Adipocyte (in vitro differentiated cells): ENCODE results near the gene FREY1.
A peak's percentile ranks its signal among the peaks of the same experiment; 100 is the strongest.

Experiments used
- DNase-seq: peaks from one replicate; pipeline ENCODE4 v3.0.0-alpha.2; 2015; ENCODE audit warnings: low read depth
- H3K27me3 ChIP-seq: replicated peaks from 2 replicates; pipeline ENCODE4 v1.7.0; 2013; ENCODE audit warnings: mild to moderate bottlenecking, low read length, moderate library complexity; ENCODE audit not compliant: control insufficient read depth, insufficient read depth
- H3K36me3 ChIP-seq: 2 replicates; pipeline ENCODE4 v1.7.0; 2013; ENCODE audit warnings: low read length, mild to moderate bottlenecking, moderate library complexity; ENCODE audit not compliant: control insufficient read depth, insufficient read depth, severe bottlenecking
- H3K4me1 ChIP-seq: 2 replicates; pipeline ENCODE4 v1.7.0; 2013; ENCODE audit warnings: mild to moderate bottlenecking, low read length, moderate library complexity; ENCODE audit not compliant: control insufficient read depth, insufficient read depth
- H3K4me3 ChIP-seq: 2 replicates; pipeline ENCODE4 v1.7.0; 2013; ENCODE audit warnings: mild to moderate bottlenecking, low read length, moderate library complexity
- H3K9ac ChIP-seq: 2 replicates; pipeline ENCODE4 v1.7.0; 2013; ENCODE audit warnings: mild to moderate bottlenecking, low read length, moderate library complexity
- H3K9me3 ChIP-seq: 2 replicates; pipeline ENCODE4 v1.7.0; 2013; ENCODE audit warnings: mild to moderate bottlenecking, low read length, moderate library complexity; ENCODE audit not compliant: control insufficient read depth

FREY1 gene

DNA sequence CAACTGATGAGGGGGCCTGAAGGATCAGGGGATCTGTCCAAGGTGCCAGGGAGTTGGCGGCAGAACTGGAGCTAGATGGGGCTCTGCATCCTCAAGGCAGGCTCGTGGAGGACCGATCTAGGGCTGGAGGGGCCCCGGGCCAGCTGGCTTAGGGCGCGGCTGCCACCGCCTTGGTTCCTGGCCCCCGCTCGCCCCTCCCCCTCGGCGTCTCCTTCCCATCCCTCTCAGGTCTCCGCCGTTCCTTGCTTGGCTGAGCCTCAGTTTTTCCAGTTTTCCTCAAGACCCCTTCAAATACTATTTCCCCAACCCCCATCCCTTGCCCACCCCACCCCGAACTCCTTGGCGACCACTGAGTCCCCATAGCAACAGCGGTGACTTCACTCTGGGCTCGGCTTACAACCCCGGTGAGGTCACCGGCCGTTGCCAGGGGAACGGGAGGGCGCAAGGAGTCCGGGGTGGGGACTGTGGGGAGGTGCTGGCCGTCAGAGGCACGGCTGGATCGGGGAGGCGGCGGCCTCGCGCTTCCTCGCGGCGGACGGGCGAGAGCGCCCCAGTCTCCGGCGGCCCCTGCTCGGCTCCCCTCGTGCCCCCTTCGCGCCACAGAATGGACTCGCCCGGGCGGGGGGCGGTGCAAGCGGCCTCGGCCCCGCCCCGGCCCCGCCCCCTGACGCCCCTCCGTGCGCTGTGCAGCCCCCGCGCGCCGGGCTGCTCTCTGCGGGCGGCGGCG is 7.5 kb downstream of the FREY1 start:
- H3K9ac ChIP-seq = peak overlapping the region; percentile 64

DNA sequence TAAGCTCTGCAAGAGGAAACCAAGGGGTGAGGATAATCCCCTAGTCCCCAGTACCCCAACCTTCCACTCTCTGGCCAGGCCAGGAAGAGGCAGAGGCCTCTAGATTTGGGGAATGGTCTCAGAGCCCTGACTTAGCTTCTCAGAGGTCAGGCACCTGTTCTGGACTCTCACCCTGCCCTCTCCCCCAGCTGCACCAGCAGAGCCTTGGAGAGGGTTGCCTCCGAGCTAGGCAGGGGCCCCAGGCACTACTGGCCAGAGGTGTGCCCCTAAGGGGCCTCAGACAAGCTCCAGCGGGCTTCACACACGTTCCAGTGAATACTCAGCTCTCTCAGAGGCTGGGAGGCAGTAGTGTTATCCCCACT is 8.0 kb downstream of the FREY1 start:
- Histone ChIP-seq H3K4me3 (peak overlapping the region; percentile 75), H3K9me3 (no peaks in the 10 kb centered on the region), H3K36me3 (no peaks in the 10 kb centered on the region), H3K27me3 (peaks cover 16% of the 10 kb centered on the region), H3K4me1 (peaks cover 11% of the 10 kb centered on the region), H3K9ac (no peak overlapping the region)
- DNase-seq = no peak

More for the DNA sequence above, 7.5 kb downstream of the FREY1 start:
- DNase-seq = peak; percentile 92
- peaks cover 11% of the 10 kb centered on the region for H3K4me1 ChIP-seq
- no peaks in the 10 kb centered on the region for H3K36me3 ChIP-seq
- H3K4me3 ChIP-seq = peak overlapping the region; percentile 75
- no peaks in the 10 kb centered on the region for H3K9me3 ChIP-seq
- peaks cover 16% of the 10 kb centered on the region for H3K27me3 ChIP-seq

DNA sequence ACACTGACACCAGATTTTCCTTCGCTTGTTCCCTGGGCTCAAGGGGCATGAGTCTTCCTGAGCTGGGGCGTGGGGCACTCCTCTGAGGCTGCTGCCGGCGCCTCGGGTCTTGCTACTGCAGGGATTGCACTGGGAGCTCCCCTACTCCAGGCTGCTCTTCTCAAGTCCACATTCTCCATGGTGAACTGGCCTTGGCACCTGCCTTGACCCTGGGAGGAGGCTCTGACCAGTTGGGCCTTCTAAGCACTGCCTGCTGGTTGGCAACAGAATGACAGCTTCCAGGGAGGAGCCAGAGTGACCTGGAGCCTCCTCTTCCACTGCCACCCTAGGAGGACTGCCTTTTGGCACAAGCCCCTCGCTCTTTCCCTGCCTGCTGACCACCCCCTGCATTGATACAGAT is 9.5 kb downstream of the FREY1 start:
- peaks cover 25% of the 10 kb centered on the region for H3K27me3 ChIP-seq
- H3K9ac ChIP-seq = no peak overlapping the region
- H3K9me3 ChIP-seq = no peaks in the 10 kb centered on the region
- no peak for DNase-seq
- no peaks in the 10 kb centered on the region for H3K36me3 ChIP-seq
- peaks cover 19% of the 10 kb centered on the region for H3K4me1 ChIP-seq
- no peak overlapping the region for H3K4me3 ChIP-seq

DNA sequence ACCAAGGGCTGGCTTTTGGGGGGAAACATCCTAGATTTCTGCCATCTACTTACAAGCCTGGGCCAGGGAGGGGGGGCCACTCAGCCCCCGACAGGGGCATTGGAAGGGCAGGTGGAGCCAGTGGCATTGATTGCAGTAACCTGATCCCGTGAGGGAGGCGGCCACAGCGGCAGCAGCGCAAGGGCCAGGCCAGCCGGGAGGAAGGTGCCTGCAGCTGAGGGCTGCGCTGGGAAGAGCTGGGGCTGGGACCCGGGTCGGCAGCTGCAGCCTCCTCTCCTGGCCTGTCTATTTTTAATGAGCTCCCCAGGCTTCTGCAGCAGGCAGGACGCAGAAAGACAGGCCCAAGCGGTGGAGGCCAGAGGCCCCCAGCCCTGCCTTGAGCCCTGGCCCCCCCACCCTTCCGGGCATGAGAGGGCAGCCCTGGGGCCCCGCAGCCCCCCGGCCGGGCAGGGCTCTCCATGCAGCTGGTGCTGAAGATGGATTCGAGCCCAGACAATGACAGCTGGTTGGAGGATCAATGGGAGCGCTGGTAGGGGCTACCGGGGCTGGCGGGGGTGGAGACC is 10.6 kb downstream of the FREY1 start:
- H3K36me3 ChIP-seq = no peaks in the 10 kb centered on the region
- no peak overlapping the region for H3K4me3 ChIP-seq
- H3K4me1 ChIP-seq = peaks cover 20% of the 10 kb centered on the region
- DNase-seq = no peak
- H3K9me3 ChIP-seq = no peaks in the 10 kb centered on the region
- peaks cover 25% of the 10 kb centered on the region for H3K27me3 ChIP-seq
- H3K9ac ChIP-seq = no peak overlapping the region

DNA sequence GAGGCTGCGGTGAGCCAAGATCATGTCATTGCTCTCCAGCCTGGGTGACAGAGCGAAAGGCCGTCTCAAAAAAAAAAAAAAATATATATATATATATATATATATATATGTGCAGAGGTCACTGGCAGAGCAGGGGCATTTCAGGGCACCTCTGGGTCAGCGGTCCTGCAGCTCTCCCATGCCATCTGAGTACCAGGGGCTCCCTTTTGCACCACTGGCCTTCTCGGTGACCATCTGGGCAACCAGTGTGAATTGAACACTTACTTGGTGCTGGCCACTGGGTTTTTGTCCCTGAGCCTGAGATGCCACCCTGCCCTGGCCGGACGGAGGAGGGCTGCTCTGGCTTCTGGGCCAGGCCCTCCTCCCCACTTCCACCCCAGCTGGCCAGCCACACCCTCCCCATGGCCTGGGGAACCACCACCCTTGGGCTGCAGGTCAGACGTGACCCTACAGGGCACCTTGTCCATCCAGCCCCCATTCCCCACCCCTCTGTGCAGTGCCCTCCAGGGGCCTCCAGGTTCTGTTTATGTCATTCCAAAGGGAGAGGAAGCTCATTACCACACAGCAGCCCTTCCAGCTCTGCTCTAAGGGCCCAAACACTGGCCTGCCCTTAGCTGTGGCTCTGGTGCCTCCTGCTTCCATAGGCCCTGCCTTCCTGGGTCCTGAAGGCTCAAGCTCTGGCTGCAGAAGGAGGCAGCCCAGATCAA is 11.4 kb downstream of the FREY1 start:
- peaks cover 25% of the 10 kb centered on the region for H3K27me3 ChIP-seq
- H3K9me3 ChIP-seq = no peaks in the 10 kb centered on the region
- peaks cover 18% of the 10 kb centered on the region for H3K4me1 ChIP-seq
- no peaks in the 10 kb centered on the region for H3K36me3 ChIP-seq
- H3K4me3 ChIP-seq = no peak overlapping the region
- no peak overlapping the region for H3K9ac ChIP-seq
- no peak for DNase-seq

DNA sequence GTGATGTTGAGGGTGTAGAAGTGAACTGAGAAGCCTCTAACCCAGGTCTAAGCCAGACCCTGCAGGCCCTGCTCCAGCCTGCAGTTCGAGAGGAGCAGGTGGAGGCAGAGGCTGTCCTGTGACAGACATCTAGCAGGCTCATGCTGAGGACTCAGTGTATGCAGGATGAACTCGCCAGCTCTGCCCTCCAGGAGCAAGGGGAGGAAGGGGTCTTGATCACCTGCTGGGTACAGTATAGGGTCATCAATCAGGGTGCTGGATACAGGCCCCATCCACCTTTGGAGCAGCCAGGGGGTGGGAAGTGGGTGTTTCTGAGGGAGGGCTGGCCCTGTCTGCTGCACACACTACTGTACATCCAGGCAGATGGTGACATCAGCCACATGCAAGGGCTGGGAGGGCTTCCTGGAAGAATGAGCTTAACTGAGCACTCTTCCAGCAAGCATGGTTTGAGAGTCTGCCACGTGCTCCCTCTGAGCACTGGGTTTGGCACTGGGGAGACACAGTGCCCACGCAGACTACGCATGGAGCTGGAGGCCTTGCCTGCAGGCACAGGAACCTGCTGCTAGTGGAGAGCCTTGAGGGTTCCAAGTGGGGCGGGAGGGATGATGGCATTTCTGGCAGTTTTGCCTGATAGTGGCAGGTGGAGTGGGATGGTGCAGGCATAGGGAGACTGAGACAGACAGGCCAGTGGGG is 12.4 kb downstream of the FREY1 start:
- Histone ChIP-seq H3K4me3 (no peak overlapping the region), H3K27me3 (peaks cover 25% of the 10 kb centered on the region), H3K36me3 (no peaks in the 10 kb centered on the region), H3K9me3 (no peaks in the 10 kb centered on the region), H3K4me1 (peaks cover 14% of the 10 kb centered on the region), H3K9ac (no peak overlapping the region)
- DNase-seq = no peak

DNA sequence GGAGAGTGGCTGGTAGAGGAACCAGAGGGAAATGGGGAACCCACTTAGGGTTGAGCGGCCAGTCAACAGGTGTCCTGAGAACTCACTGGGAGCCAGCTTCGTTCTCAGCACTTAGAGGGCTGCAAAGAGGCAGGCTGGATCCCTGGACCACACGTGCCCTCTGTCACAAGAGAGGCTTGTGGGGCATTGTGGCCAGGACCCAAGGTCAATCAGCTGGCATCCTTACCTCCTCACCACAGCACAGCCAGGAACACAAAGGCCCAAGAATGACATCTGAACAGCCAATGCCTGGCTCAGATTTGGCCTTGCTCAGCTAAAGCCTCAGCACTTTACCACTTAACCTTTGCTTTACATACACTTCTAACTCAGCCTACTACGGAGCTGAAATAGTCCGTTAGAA is 14.2 kb downstream of the FREY1 start:
- H3K4me1 ChIP-seq = peaks cover 9% of the 10 kb centered on the region
- no peaks in the 10 kb centered on the region for H3K9me3 ChIP-seq
- DNase-seq = no peak
- no peaks in the 10 kb centered on the region for H3K36me3 ChIP-seq
- H3K9ac ChIP-seq = no peak overlapping the region
- H3K27me3 ChIP-seq = peaks cover 23% of the 10 kb centered on the region
- H3K4me3 ChIP-seq = no peak overlapping the region

DNA sequence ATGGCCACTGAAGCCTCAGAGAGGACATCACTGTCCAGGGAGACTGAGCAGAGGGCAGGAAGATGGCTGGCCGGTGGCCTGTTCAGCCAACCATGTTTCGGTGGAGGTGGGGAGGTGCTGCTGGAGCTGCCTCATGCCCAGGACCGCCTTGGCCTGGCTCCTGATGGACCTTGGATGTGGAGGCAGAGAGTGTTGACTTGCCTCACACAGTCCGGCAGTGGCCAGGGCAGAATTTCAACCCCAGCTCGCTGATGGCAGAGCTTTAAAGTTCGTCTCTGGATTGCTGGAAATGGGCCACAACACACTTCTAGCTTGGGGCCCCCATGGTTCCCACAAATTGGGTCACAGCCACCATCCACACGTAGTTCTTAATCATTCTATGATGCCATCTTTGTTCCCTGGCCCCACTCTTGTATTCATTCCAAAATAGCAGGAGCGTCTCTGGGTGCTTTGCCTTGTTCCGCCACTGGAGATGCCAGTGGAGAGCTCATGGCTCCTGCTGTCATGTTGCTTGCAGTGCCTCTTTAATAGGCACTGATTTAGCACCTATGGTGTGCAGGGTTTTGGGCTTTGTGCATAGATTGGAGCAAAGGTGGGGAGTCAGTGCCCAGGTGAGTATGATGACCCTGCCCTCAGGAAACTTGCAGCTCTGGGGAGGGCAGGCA is 16.1 kb downstream of the FREY1 start:
- peaks cover 11% of the 10 kb centered on the region for H3K27me3 ChIP-seq
- peaks cover 9% of the 10 kb centered on the region for H3K4me1 ChIP-seq
- no peak overlapping the region for H3K4me3 ChIP-seq
- DNase-seq = no peak
- no peaks in the 10 kb centered on the region for H3K9me3 ChIP-seq
- H3K36me3 ChIP-seq = no peaks in the 10 kb centered on the region
- no peak overlapping the region for H3K9ac ChIP-seq

DNA sequence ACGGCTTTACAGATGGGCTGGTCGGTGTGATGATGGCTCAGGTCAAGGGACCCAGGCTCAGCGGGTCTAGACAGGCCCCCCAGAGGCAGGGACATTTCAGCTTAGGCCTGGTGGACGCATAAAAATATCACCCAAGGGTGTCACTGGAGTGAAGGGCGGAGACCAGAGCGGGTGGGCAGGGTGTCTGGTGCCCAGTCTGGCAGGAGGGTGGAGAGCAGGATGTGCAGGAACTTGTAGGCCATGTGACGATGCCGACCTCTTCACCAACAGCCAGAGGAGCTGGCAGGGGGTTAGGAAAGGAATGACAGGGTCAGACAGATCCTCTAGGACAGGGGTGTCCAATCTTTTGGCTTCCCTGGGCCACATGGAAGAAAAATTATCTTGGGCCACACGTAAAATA is 17.1 kb downstream of the FREY1 start:
- H3K36me3 ChIP-seq = no peaks in the 10 kb centered on the region
- no peak overlapping the region for H3K9ac ChIP-seq
- peaks cover 9% of the 10 kb centered on the region for H3K4me1 ChIP-seq
- no peaks in the 10 kb centered on the region for H3K9me3 ChIP-seq
- no peak overlapping the region for H3K4me3 ChIP-seq
- DNase-seq = no peak
- H3K27me3 ChIP-seq = peaks cover 12% of the 10 kb centered on the region

DNA sequence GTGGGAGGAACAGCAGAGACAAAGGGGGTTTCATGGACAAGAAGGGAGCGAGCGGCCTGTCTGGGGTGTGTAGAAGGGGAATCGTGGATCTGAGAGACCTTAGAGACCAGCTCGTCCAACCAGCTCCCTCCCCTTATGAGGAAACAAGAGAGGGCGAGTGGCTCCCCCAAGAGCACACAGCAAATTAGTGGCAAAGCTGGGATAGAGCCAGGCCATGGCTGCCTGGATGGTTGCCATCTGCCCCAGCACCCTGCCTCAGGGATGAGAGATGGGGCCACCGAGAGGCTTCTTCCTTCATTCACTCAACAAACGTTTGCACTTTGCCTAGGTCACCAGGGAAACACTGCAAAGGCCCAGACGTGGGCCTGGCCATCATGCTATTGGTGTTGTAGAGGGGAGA is 17.5 kb downstream of the FREY1 start:
- H3K27me3 ChIP-seq = peaks cover 13% of the 10 kb centered on the region
- H3K36me3 ChIP-seq = no peaks in the 10 kb centered on the region
- no peak for DNase-seq
- H3K4me3 ChIP-seq = no peak overlapping the region
- H3K9me3 ChIP-seq = no peaks in the 10 kb centered on the region
- peaks cover 9% of the 10 kb centered on the region for H3K4me1 ChIP-seq
- H3K9ac ChIP-seq = no peak overlapping the region

DNA sequence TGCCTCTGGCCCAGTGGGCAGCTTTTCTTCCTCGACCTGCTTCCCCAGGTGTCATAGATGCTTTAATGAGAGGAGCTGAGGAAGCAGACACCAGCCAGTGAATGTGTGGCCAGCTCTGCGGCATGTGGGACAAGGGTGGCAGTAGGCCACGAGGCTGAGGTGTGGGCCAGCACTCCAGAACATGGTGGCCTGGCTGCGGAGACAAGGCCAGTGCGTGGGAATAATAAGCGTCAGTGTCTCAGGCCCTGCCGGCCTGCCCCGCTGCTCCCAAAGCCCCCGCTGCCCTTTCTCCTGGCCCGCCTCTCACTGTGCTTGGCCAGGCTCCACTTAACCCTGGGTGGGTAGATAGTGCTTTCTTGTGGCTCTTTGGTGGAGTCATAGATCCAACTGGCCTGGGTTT is 19.5 kb downstream of the FREY1 start:
- peaks cover 5% of the 10 kb centered on the region for H3K36me3 ChIP-seq
- H3K9me3 ChIP-seq = no peaks in the 10 kb centered on the region
- H3K4me3 ChIP-seq = no peak overlapping the region
- peaks cover 4% of the 10 kb centered on the region for H3K27me3 ChIP-seq
- no peak overlapping the region for H3K9ac ChIP-seq
- peaks cover 1% of the 10 kb centered on the region for H3K4me1 ChIP-seq
- DNase-seq = no peak
